H9 (cell line): ENCODE measurements around the gene THRB. TPM values are rescaled to one million over a fixed set of nuclear protein-coding genes. Genes with fewer than 3 reads are reported as not detected.

ENCODE experiments used
- DNase-seq: peaks from one replicate; pipeline ENCODE4 v3.0.0-alpha.2; 2017
- H2AFZ ChIP-seq: one replicate; pipeline ENCODE4 v1.6.1; 2013; ENCODE audit warnings: mild to moderate bottlenecking, low read length, control low read depth, moderate library complexity
- H2AK5ac ChIP-seq: 2 replicates; pipeline ENCODE4 v1.6.1; 2013; ENCODE audit warnings: low read length, control low read depth, mixed read lengths; ENCODE audit not compliant: insufficient read length
- H2BK120ac ChIP-seq: one replicate; pipeline ENCODE4 v1.6.1; 2013; ENCODE audit warnings: low read depth, mild to moderate bottlenecking, low read length, control low read depth, inconsistent platforms; ENCODE audit not compliant: poor library complexity, severe bottlenecking
- H2BK12ac ChIP-seq: 2 replicates; pipeline ENCODE4 v1.6.1; 2013; ENCODE audit warnings: low read length, control low read depth, mixed read lengths, low read depth; ENCODE audit not compliant: insufficient read length
- H2BK15ac ChIP-seq: 2 replicates; pipeline ENCODE4 v1.6.1; 2013; ENCODE audit warnings: low read depth, low read length, control low read depth
- H2BK20ac ChIP-seq: one replicate; pipeline ENCODE4 v1.6.1; 2013; ENCODE audit warnings: low read depth, mild to moderate bottlenecking, low read length, control low read depth, inconsistent platforms; ENCODE audit not compliant: poor library complexity, severe bottlenecking
- H2BK5ac ChIP-seq: 2 replicates; pipeline ENCODE4 v1.6.1; 2013; ENCODE audit warnings: low read length, control low read depth, mixed read lengths; ENCODE audit not compliant: insufficient read length
- H3K14ac ChIP-seq: 2 replicates; pipeline ENCODE4 v1.6.1; 2013; ENCODE audit warnings: low read length, control low read depth; ENCODE audit not compliant: insufficient read depth
- H3K18ac ChIP-seq: 2 replicates; pipeline ENCODE4 v1.6.1; 2013; ENCODE audit warnings: low read depth, mild to moderate bottlenecking, mixed read lengths, low read length, control low read depth; ENCODE audit not compliant: insufficient read length
- H3K23ac ChIP-seq: 2 replicates; pipeline ENCODE4 v1.6.1; 2013; ENCODE audit warnings: low read length, control low read depth, mixed read lengths, low read depth; ENCODE audit not compliant: insufficient read length
- H3K23me2 ChIP-seq: 2 replicates; pipeline ENCODE4 v1.6.1; 2013; ENCODE audit warnings: low read depth, mild to moderate bottlenecking, mixed read lengths, low read length, control low read depth; ENCODE audit not compliant: insufficient read length, poor library complexity, severe bottlenecking
- H3K27ac ChIP-seq: 2 replicates; pipeline ENCODE4 v1.5.1; 2013; ENCODE audit warnings: low read length, control low read depth, mixed read lengths, low read depth; ENCODE audit not compliant: insufficient read length
- H3K27me3 ChIP-seq: 2 replicates; pipeline ENCODE4 v1.6.1; 2013; ENCODE audit warnings: low read length, control low read depth, inconsistent platforms; ENCODE audit not compliant: insufficient read depth
- H3K4ac ChIP-seq: 2 replicates; pipeline ENCODE4 v1.6.1; 2013; ENCODE audit warnings: low read depth, mild to moderate bottlenecking, control low read depth, inconsistent platforms, low read length, moderate library complexity
- H3K4me1 ChIP-seq: 2 replicates; pipeline ENCODE4 v1.6.1; 2013; ENCODE audit warnings: low read length, control low read depth, inconsistent platforms; ENCODE audit not compliant: insufficient read depth
- H3K4me2 ChIP-seq: 2 replicates; pipeline ENCODE4 v1.6.1; 2013; ENCODE audit warnings: low read length, control low read depth, mixed read lengths; ENCODE audit not compliant: insufficient read length, insufficient read depth
- H3K56ac ChIP-seq: 2 replicates; pipeline ENCODE4 v1.6.1; 2013; ENCODE audit warnings: low read depth, mild to moderate bottlenecking, mixed read lengths, low read length, control low read depth; ENCODE audit not compliant: insufficient read length
- H3K79me1 ChIP-seq: 2 replicates; pipeline ENCODE4 v1.6.1; 2013; ENCODE audit warnings: low read depth, mild to moderate bottlenecking, moderate library complexity, low read length, control low read depth, inconsistent platforms; ENCODE audit not compliant: insufficient read depth, poor library complexity, severe bottlenecking
- H3K79me2 ChIP-seq: 2 replicates; pipeline ENCODE4 v1.6.1; 2013; ENCODE audit warnings: low read length, control low read depth, inconsistent platforms; ENCODE audit not compliant: insufficient read depth
- H3K9ac ChIP-seq: 2 replicates; pipeline ENCODE4 v1.6.1; 2013; ENCODE audit warnings: low read length, control low read depth, mixed read lengths; ENCODE audit not compliant: insufficient read length; ENCODE audit errors: extremely low read depth
- H3K9me3 ChIP-seq: one replicate; pipeline ENCODE4 v1.6.1; 2013; ENCODE audit warnings: low read depth, low read length, inconsistent platforms; ENCODE audit not compliant: control insufficient read depth
- H3T11ph ChIP-seq: one replicate; pipeline ENCODE4 v1.6.1; 2013; ENCODE audit warnings: mild to moderate bottlenecking, low read length, control low read depth, inconsistent platforms
- H4K20me1 ChIP-seq: one replicate; pipeline ENCODE4 v1.6.1; 2013; ENCODE audit not compliant: control insufficient read depth, insufficient read length, insufficient read depth
- H4K5ac ChIP-seq: 2 replicates; pipeline ENCODE4 v1.6.1; 2013; ENCODE audit warnings: low read depth, mild to moderate bottlenecking, mixed read lengths, low read length, control low read depth; ENCODE audit not compliant: insufficient read length
- H4K8ac ChIP-seq: replicated peaks from 2 replicates; pipeline ENCODE4 v1.6.1; 2013; ENCODE audit warnings: low read length, control low read depth, mixed read lengths, low read depth; ENCODE audit not compliant: insufficient read length
- H4K91ac ChIP-seq: 2 replicates; pipeline ENCODE4 v1.6.1; 2013; ENCODE audit warnings: low read depth, mild to moderate bottlenecking, moderate library complexity, mixed read lengths, low read length, control low read depth; ENCODE audit not compliant: insufficient read length
- H3K27ac Mint-ChIP-seq, 3 experiments: 2 replicates in 2 of 3; 3 replicates in 1 of 3; pipeline ENCODE4 v1.8.0; 2020 to 2021; ENCODE audit warnings: mixed read lengths in 3 of 3, mild to moderate bottlenecking in 1 of 3, moderate library complexity in 1 of 3
- H3K27me3 Mint-ChIP-seq: 2 replicates; pipeline ENCODE4 v1.8.0; 2021; ENCODE audit warnings: low read depth, mild to moderate bottlenecking, moderate library complexity, mixed read lengths
- H3K36me3 Mint-ChIP-seq, 3 experiments: 2 replicates in 2 of 3; 3 replicates in 1 of 3; pipeline ENCODE4 v1.8.0; 2020 to 2021; ENCODE audit warnings: low read depth in 3 of 3, mixed read lengths in 3 of 3; ENCODE audit not compliant: insufficient read depth in 1 of 3
- H3K4me1 Mint-ChIP-seq, 2 experiments: 2 replicates each; pipeline ENCODE4 v1.8.0; 2020; ENCODE audit warnings: mixed read lengths in 2 of 2
- H3K4me3 Mint-ChIP-seq, 2 experiments: 2 replicates in 1 of 2; 3 replicates in 1 of 2; pipeline ENCODE4 v1.8.0; 2020 to 2021; ENCODE audit warnings: mild to moderate bottlenecking in 2 of 2, mixed read lengths in 2 of 2, moderate library complexity in 1 of 2
- H3K9me3 Mint-ChIP-seq, 2 experiments: 2 replicates in 1 of 2; 3 replicates in 1 of 2; pipeline ENCODE4 v1.8.0; 2020; ENCODE audit warnings: mild to moderate bottlenecking in 2 of 2, mixed read lengths in 2 of 2, moderate library complexity in 1 of 2
- CTCF ChIP-seq: fragments of 200-600 bp; sonication (generic); conservative IDR thresholded peaks from 3 replicates; pipeline ENCODE4 v1.8.0; 2021; ENCODE audit warnings: antibody characterized with exemption, mild to moderate bottlenecking
- WGBS: extraction: QIAGEN DNeasy Blood & Tissue Kit; methylation state at CpG from one replicate; pipeline ENCODE4 v1.1.7; 2013; ENCODE audit warnings: missing lambda C conversion rate, low lambda C conversion rate, mixed read lengths; ENCODE audit not compliant: insufficient read length; ENCODE audit errors: extremely low coverage; 5-methylcytosine and 5-hydroxymethylcytosine counted together
- total RNA-seq: library from RNA; stranded (reverse); gene quantifications from 2 replicates; pipeline ENCODE4 v1.2.1, GENCODE V29; 2021

THRB gene
- total RNA-seq, 1 experiment from 2014 or later = 8.6 TPM

- Mint-ChIP-seq H3K9me3 (no peaks in the 10 kb centered on the region), H3K4me1 (peaks cover 27 to 36% of the 10 kb centered on the region in 2 experiments), H3K36me3 (peaks cover 0 to 12% (median 5%) of the 10 kb centered on the region in 3 experiments; a peak in 3 of 7 replicates), H3K27me3 (peaks cover 14% of the 10 kb centered on the region), H3K4me3 (no peak overlapping the region), H3K27ac (no peak overlapping the region)
- no peak overlapping the region for H3K9ac ChIP-seq
- no peaks in the 10 kb centered on the region for H3K79me2 ChIP-seq
- H4K91ac ChIP-seq = no peak overlapping the region
- no peak overlapping the region for H3K56ac ChIP-seq
- H2BK120ac ChIP-seq = no peak overlapping the region
- no peak overlapping the region for H4K5ac ChIP-seq
- H3K18ac ChIP-seq = no peak overlapping the region
- H4K20me1 ChIP-seq = no peaks in the 10 kb centered on the region
- no peaks in the 10 kb centered on the region for H3K9me3 ChIP-seq
- H2AFZ ChIP-seq = no peak overlapping the region
- TF ChIP-seq CTCF = no peak
- H2BK20ac ChIP-seq = no peak overlapping the region
- H3T11ph ChIP-seq = no peak overlapping the region
- H3K79me1 ChIP-seq = no peaks in the 10 kb centered on the region
- H4K8ac ChIP-seq = no peak overlapping the region
- H3K4ac ChIP-seq = no peak overlapping the region
- no peak for DNase-seq
- H3K4me2 ChIP-seq = no peak overlapping the region
- no peak overlapping the region for H2AK5ac ChIP-seq
- WGBS = no CpG with 5 or more reads among the region's 3 CpGs
- H2BK5ac ChIP-seq = no peak overlapping the region
- no peak overlapping the region for H2BK15ac ChIP-seq
- H3K14ac ChIP-seq = no peak overlapping the region
- no peak overlapping the region for H3K23ac ChIP-seq
- no peak overlapping the region for H3K27ac ChIP-seq
- no peaks in the 10 kb centered on the region for H3K23me2 ChIP-seq
- no peaks in the 10 kb centered on the region; the same call in 1 of the 2 replicates for H3K27me3 ChIP-seq
- H3K4me1 ChIP-seq = no peaks in the 10 kb centered on the region; the same call in 1 of the 2 replicates
- no peak overlapping the region for H2BK12ac ChIP-seq
Measured at GRCh38 chr3:24482096-24482705, 12.4 kb downstream of the THRB start.
